ENCODE data around the gene ANKRD44. TPM values are rescaled to one million over a fixed set of nuclear protein-coding genes. Genes with fewer than 3 reads are reported as not detected.

ANKRD44 gene
- total and polyA plus RNA-seq, 2 of the 8 experiments (the other 6 are each of a cell fraction or from before 2014, with no cell fraction given), result 1.2 to 1.3 TPM

DNA sequence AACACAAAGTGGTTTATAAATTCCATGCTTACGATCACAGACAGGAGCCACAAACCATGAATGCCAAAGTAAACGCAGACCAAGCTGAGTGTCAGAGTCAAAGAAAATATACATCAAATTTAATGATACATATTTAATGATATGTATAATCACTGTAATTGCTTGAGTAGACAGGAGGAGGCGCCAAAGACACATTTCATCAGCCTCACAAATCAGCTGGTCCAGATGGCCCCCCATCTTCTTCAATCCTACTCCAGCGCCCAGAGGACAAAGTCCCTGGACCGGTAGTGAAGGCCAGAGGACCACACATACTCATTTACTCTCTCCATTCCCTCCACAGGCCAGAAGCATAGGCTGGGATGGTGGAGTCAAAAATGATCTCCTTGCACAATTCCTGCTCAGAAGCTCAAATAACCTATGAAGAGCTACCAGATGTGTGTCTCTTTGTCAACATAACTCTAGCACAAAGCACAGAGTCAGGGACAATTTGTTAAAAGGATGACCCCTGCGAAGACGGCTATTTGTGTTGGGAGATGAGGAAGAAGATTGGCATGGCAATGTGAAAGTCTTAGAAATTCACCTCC is 234.7 kb downstream of the ANKRD44 start:
- Histone ChIP-seq H4K8ac (ENCODE audit: extremely low read depth, insufficient read depth, low read length) (no peak overlapping the region), H3K18ac (ENCODE audit: extremely low read depth, low read length) (no peak overlapping the region), H2BK20ac (ENCODE audit: low read length) (no peak overlapping the region), H3K23ac (ENCODE audit: insufficient read length) (no peak overlapping the region), H2AFZ (ENCODE audit: low read length) (no peak overlapping the region), H3K79me1 (ENCODE audit: low read depth, low read length) (no peaks in the 10 kb centered on the region), H4K5ac (ENCODE audit: insufficient read length, low read depth, low read length) (no peak overlapping the region), H3K23me2 (ENCODE audit: low read depth, low read length) (no peaks in the 10 kb centered on the region; the same call in 1 of the 2 replicates), H3K14ac (ENCODE audit: insufficient read length) (no peak overlapping the region), H3K9ac (replicated peaks in 1 of 4; ENCODE audit: extremely low read depth in 1 of 4, low read depth in 3 of 4, low read length in 3 of 4) (no peak overlapping the region), H3K27ac (ENCODE audit: low read depth, low read length) (no peak overlapping the region), H4K20me1 (replicated peaks in 1 of 2; ENCODE audit: control insufficient read depth in 1 of 2, insufficient read depth in 2 of 2, low read length in 2 of 2) (no peaks in the 10 kb centered on the region), H3K4ac (replicated peaks; ENCODE audit: insufficient read length, low read depth, low read length) (no peak overlapping the region), H2AK5ac (ENCODE audit: low read depth, low read length) (no peak overlapping the region), H2BK5ac (ENCODE audit: low read depth, low read length) (no peak overlapping the region), H2BK15ac (ENCODE audit: low read length) (no peak overlapping the region), H4K91ac (replicated peaks; ENCODE audit: insufficient read length, low read length) (no peak overlapping the region), H3K4me2 (ENCODE audit: insufficient read depth in 1 of 2, low read depth in 2 of 2, low read length in 2 of 2) (no peak overlapping the region), H3K27me3 (replicated peaks in 1 of 4; ENCODE audit: control insufficient read depth in 3 of 4, extremely low read depth in 1 of 4, insufficient read depth in 3 of 4, low read length in 3 of 4) (no peaks in the 10 kb centered on the region), H3K4me1 (replicated peaks in 1 of 4; ENCODE audit: control insufficient read depth in 3 of 4, insufficient read depth in 4 of 4, low read length in 3 of 4) (no peaks in the 10 kb centered on the region; a peak in 1 of 7 replicates), H3K9me3 (ENCODE audit: insufficient read depth in 2 of 2, low read depth in 1 of 2, low read length in 1 of 2) (no peaks in the 10 kb centered on the region), H3K4me3 (ENCODE audit: extremely low read depth in 1 of 4, insufficient read depth in 2 of 4, low read depth in 3 of 4, low read length in 4 of 4) (no peak overlapping the region), H2BK12ac (ENCODE audit: low read depth, low read length) (no peak overlapping the region), H3K56ac (replicated peaks; ENCODE audit: insufficient read length, low read depth, low read length) (no peak overlapping the region), H2BK120ac (replicated peaks; ENCODE audit: low read depth, low read length) (no peak overlapping the region), H3K79me2 (ENCODE audit: control insufficient read depth in 1 of 2, insufficient read depth in 2 of 2, low read length in 2 of 2) (no peaks in the 10 kb centered on the region), H3K36me3 (ENCODE audit: control insufficient read depth in 2 of 4, insufficient read depth in 4 of 4, low read length in 3 of 4) (no peaks in the 10 kb centered on the region)
- DNase-seq (ENCODE audit: low read depth in 1 of 2, low spot score in 2 of 2) (no peak), FAIRE-seq (no peak)
- 73% methylated on average over 7 of the region's 7 CpGs; no CpG with 5 or more reads in 1 of the 2 experiments for WGBS, 2 experiments (ENCODE audit: extremely low coverage in 1 of 2, insufficient coverage in 1 of 2, insufficient read length in 1 of 2, insufficient replicate concordance in 2 of 2, low coverage in 1 of 2, low lambda C conversion rate in 2 of 2, missing lambda C conversion rate in 1 of 2)
- ChIA-PET CTCF (ENCODE audit: partially characterized antibody) (interaction anchor here (0.6 to 3.4 kb wide), 40 partner anchors 10 to 311 kb away, joined by 3 to 26 read pairs (median 4); no protein-coding TSS in a partner anchor), POLR2A (ENCODE audit: partially characterized antibody) (no interaction called here)
- peak; percentile 74 to 80 for TF ChIP-seq RAD21 (IDR thresholded peaks at IDR 0.05 in 1 of 2, conservative IDR thresholded peaks at IDR 0.05 in 1 of 2; ENCODE audit: low read depth in 2 of 2, low read length in 2 of 2)
- TF ChIP-seq, protein P1, sequence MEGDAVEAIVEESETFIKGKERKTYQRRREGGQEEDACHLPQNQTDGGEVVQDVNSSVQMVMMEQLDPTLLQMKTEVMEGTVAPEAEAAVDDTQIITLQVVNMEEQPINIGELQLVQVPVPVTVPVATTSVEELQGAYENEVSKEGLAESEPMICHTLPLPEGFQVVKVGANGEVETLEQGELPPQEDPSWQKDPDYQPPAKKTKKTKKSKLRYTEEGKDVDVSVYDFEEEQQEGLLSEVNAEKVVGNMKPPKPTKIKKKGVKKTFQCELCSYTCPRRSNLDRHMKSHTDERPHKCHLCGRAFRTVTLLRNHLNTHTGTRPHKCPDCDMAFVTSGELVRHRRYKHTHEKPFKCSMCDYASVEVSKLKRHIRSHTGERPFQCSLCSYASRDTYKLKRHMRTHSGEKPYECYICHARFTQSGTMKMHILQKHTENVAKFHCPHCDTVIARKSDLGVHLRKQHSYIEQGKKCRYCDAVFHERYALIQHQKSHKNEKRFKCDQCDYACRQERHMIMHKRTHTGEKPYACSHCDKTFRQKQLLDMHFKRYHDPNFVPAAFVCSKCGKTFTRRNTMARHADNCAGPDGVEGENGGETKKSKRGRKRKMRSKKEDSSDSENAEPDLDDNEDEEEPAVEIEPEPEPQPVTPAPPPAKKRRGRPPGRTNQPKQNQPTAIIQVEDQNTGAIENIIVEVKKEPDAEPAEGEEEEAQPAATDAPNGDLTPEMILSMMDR (IDR thresholded peaks at IDR 0.05; ENCODE audit: control extremely low read depth in 1 of 3, insufficient read depth in 1 of 3, low read depth in 1 of 3, low read length in 3 of 3), result peak; percentile 20 to 54 (median 52)
- no peak for TF ChIP-seq EZH2 (IDR thresholded peaks at IDR 0.05; ENCODE audit: low read depth, low read length, severe bottlenecking)

Measured in H1 (cell line).